Esophagus muscularis mucosa (tissue), 4 donors: ENCODE measurements around the gene RASA1. TPM values are rescaled to one million over a fixed set of nuclear protein-coding genes. Genes with fewer than 3 reads are reported as not detected.

Source experiments
- DNase-seq: peaks from one replicate; pipeline ENCODE4 v3.0.0-alpha.2; 2017; ENCODE audit errors: extremely low spot score
- H3K27ac ChIP-seq, 4 donors: fragments of 200-600 bp; sonication (generic); replicated peaks in 1 of 4; 1 replicate in 3 of 4; 2 replicates in 1 of 4; pipeline ENCODE4 v1.5.1; 2016 to 2019; ENCODE audit warnings: mild to moderate bottlenecking in 1 of 4
- H3K27me3 ChIP-seq, 4 donors: fragments of 200-600 bp; sonication (generic); one replicate each; pipeline versions ENCODE4 v1.5.1 to v1.6.0; 2016 to 2019
- H3K36me3 ChIP-seq, 4 donors: fragments of 200-600 bp; sonication (generic); one replicate each; pipeline ENCODE4 v1.5.1; 2016 to 2019
- H3K4me1 ChIP-seq, 4 donors: fragments of 200-600 bp; sonication (generic); one replicate each; pipeline ENCODE4 v1.5.1; 2016 to 2019
- H3K4me3 ChIP-seq, 4 donors: fragments of 200-600 bp; sonication (generic); 1 replicate in 2 of 4; 2 replicates in 2 of 4; pipeline ENCODE4 v1.5.1; 2016 to 2019; ENCODE audit warnings: mild to moderate bottlenecking in 4 of 4, moderate library complexity in 1 of 4
- H3K9me3 ChIP-seq, 4 donors: fragments of 200-600 bp; sonication (generic); 1 replicate in 3 of 4; 2 replicates in 1 of 4; pipeline ENCODE4 v1.5.1; 2016 to 2019
- CTCF ChIP-seq, 3 experiments: fragments of 200-600 bp in 2 of 3; fragments of 450-650 bp in 1 of 3; sonication (generic) in 2 of 3; IDR thresholded peaks; one replicate each; pipeline ENCODE4 v1.5.1; 2017 to 2019; ENCODE audit warnings: antibody characterized with exemption in 3 of 3, mild to moderate bottlenecking in 2 of 3, moderate library complexity in 1 of 3
- EP300 ChIP-seq: sonication (generic); formaldehyde crosslinking; IDR thresholded peaks from one replicate; pipeline ENCODE4 v1.6.1; 2017; ENCODE audit warnings: antibody characterized with exemption
- POLR2A ChIP-seq: fragments of 450-650 bp; IDR thresholded peaks from one replicate; pipeline ENCODE4 v1.6.1; 2017; ENCODE audit warnings: antibody characterized with exemption, moderate library complexity, mild to moderate bottlenecking, low read depth
- POLR2AphosphoS5 ChIP-seq, 2 donors: sonication (generic); formaldehyde crosslinking; IDR thresholded peaks; one replicate each; pipeline ENCODE4 v1.6.1; 2017; ENCODE audit warnings: antibody characterized with exemption in 2 of 2
- WGBS: methylation state at CpG from one replicate; pipeline ENCODE4 v1.1.5; 2018; 5-methylcytosine and 5-hydroxymethylcytosine counted together
- intact Hi-C: fragments of 100-400 bp; cut with DNase I; formaldehyde crosslinking; loops from one replicate; pipeline ENCODE4 v1.15.1; 2023
- total RNA-seq, 4 donors: library from RNA; depleted of rRNA; stranded (reverse); fragments of >200 nt; gene quantifications; one replicate each; pipeline versions ENCODE4 v1.1.0 to v1.2.1, GENCODE V29; 2016

The RASA1 gene
- total RNA-seq, 4 donors from 2014 or later: 23.4 to 27.3 (median 23.6) TPM

- TF ChIP-seq POLR2AphosphoS5 (IDR thresholded peaks at IDR 0.05) (no peak), CTCF (IDR thresholded peaks at IDR 0.05) (no peak), EP300 (no peak), POLR2A (no peak)
- no peak for DNase-seq
- Histone ChIP-seq H3K4me1 (peaks cover 2 to 23% (median 14%) of the 10 kb centered on the region in 4 donors), H3K36me3 (peaks cover 29 to 94% (median 75%) of the 10 kb centered on the region in 4 donors), H3K4me3 (no peak overlapping the region), H3K9me3 (no peaks in the 10 kb centered on the region), H3K27ac (peak overlapping the region in 2 of 4 donors; percentile 4 to 16), H3K27me3 (no peaks in the 10 kb centered on the region)
- intact Hi-C loops: no loop called here
- WGBS: 71% methylated on average over 2 of the region's 2 CpGs
Measured at GRCh38 chr5:87399720-87400119, 132.0 kb downstream of the RASA1 start.

- Histone ChIP-seq H3K27me3 (no peaks in the 10 kb centered on the region), H3K36me3 (peaks cover 32 to 94% (median 77%) of the 10 kb centered on the region in 4 donors), H3K27ac (peak overlapping the region in 1 of 4 donors; percentile 30), H3K4me1 (peaks cover 0 to 20% (median 12%) of the 10 kb centered on the region in 4 donors), H3K4me3 (no peak overlapping the region), H3K9me3 (no peaks in the 10 kb centered on the region)
- 71% methylated on average over 4 of the region's 4 CpGs for WGBS
- intact Hi-C loops: no loop called here
- TF ChIP-seq POLR2AphosphoS5 (IDR thresholded peaks at IDR 0.05) (no peak), CTCF (IDR thresholded peaks at IDR 0.05) (peak; percentile 58 to 70 (median 62))
- no peak for DNase-seq
Measured at GRCh38 chr5:87400305-87400899, 132.7 kb downstream of the RASA1 start.

- peaks cover 41 to 94% (median 76%) of the 10 kb centered on the region in 4 donors for H3K36me3 ChIP-seq
- H3K27me3 ChIP-seq: no peaks in the 10 kb centered on the region
- no peak for DNase-seq
- no peak overlapping the region for H3K4me3 ChIP-seq
- peaks cover 0 to 20% (median 12%) of the 10 kb centered on the region in 4 donors for H3K4me1 ChIP-seq
- intact Hi-C loops: no loop called here
- no peak overlapping the region for H3K27ac ChIP-seq
- TF ChIP-seq POLR2AphosphoS5 (IDR thresholded peaks at IDR 0.05) (no peak), EP300 (no peak), POLR2A (no peak), CTCF (IDR thresholded peaks at IDR 0.05) (no peak)
- no peaks in the 10 kb centered on the region for H3K9me3 ChIP-seq
Measured at GRCh38 chr5:87401626-87402025, 133.9 kb downstream of the RASA1 start.

- no peak overlapping the region for H3K4me3 ChIP-seq
- no peaks in the 10 kb centered on the region for H3K9me3 ChIP-seq
- H3K36me3 ChIP-seq: peaks cover 40 to 94% (median 77%) of the 10 kb centered on the region in 4 donors
- DNase-seq: no peak
- H3K27ac ChIP-seq: no peak overlapping the region
- TF ChIP-seq EP300 (no peak), CTCF (IDR thresholded peaks at IDR 0.05) (no peak), POLR2AphosphoS5 (IDR thresholded peaks at IDR 0.05) (no peak), POLR2A (no peak)
- intact Hi-C loops: no loop called here
- no peaks in the 10 kb centered on the region for H3K27me3 ChIP-seq
- 98% methylated on average over 3 of the region's 3 CpGs for WGBS
- peaks cover 0 to 20% (median 14%) of the 10 kb centered on the region in 4 donors for H3K4me1 ChIP-seq
Measured at GRCh38 chr5:87403409-87403808, 135.7 kb downstream of the RASA1 start.

GRCh38 chr5:87403899-87404298 lies 136.2 kb downstream of the RASA1 start:
- TF ChIP-seq CTCF (IDR thresholded peaks at IDR 0.05): no peak
- no peak for TF ChIP-seq POLR2AphosphoS5 (IDR thresholded peaks at IDR 0.05)
- no peak for TF ChIP-seq EP300
- TF ChIP-seq POLR2A: no peak
- Histone ChIP-seq H3K36me3 (peaks cover 35 to 94% (median 77%) of the 10 kb centered on the region in 4 donors), H3K4me3 (no peak overlapping the region), H3K27ac (no peak overlapping the region), H3K4me1 (peaks cover 0 to 20% (median 14%) of the 10 kb centered on the region in 4 donors), H3K27me3 (no peaks in the 10 kb centered on the region), H3K9me3 (no peaks in the 10 kb centered on the region)
- intact Hi-C loops: no loop called here
- WGBS: 91% methylated on average over 3 of the region's 3 CpGs
- no peak for DNase-seq
